ENCODE results near the gene TEK.
"Not testable (repeated sequence)": the region's sequence is repeated elsewhere in the genome, so short reads cannot be mapped to it uniquely, and the experiment has no call there.

The TEK gene

GRCh38 chr9:27209034-27209433 is 100.0 kb downstream of the TEK start:
- Histone ChIP-seq H3K4me1 (no peaks in the 10 kb centered on the region), H3K27ac (no peak overlapping the region), H3K4me3 (ENCODE audit: low read depth, low read length) (no peak overlapping the region), H3K9me3 (ENCODE audit: control insufficient read depth, low read length) (no peaks in the 10 kb centered on the region), H3K79me2 (no peaks in the 10 kb centered on the region), H3K27me3 (ENCODE audit: control insufficient read depth, insufficient read depth, low read length) (no peaks in the 10 kb centered on the region), H3K9ac (no peak overlapping the region), H2AFZ (no peak overlapping the region), H3K36me3 (ENCODE audit: control insufficient read depth, insufficient read depth, low read length) (no peaks in the 10 kb centered on the region), H3K4me2 (ENCODE audit: low read length) (no peak overlapping the region)
- TF ChIP-seq, protein P1, sequence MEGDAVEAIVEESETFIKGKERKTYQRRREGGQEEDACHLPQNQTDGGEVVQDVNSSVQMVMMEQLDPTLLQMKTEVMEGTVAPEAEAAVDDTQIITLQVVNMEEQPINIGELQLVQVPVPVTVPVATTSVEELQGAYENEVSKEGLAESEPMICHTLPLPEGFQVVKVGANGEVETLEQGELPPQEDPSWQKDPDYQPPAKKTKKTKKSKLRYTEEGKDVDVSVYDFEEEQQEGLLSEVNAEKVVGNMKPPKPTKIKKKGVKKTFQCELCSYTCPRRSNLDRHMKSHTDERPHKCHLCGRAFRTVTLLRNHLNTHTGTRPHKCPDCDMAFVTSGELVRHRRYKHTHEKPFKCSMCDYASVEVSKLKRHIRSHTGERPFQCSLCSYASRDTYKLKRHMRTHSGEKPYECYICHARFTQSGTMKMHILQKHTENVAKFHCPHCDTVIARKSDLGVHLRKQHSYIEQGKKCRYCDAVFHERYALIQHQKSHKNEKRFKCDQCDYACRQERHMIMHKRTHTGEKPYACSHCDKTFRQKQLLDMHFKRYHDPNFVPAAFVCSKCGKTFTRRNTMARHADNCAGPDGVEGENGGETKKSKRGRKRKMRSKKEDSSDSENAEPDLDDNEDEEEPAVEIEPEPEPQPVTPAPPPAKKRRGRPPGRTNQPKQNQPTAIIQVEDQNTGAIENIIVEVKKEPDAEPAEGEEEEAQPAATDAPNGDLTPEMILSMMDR (IDR thresholded peaks at IDR 0.05), result no peak

GRCh38 chr9:27210588-27210987 is 101.6 kb downstream of the TEK start:
- no peaks in the 10 kb centered on the region for H3K36me3 ChIP-seq (ENCODE audit: control insufficient read depth, insufficient read depth, low read length)
- H3K4me3 ChIP-seq (ENCODE audit: low read depth, low read length), result no peak overlapping the region
- H3K79me2 ChIP-seq, result no peaks in the 10 kb centered on the region
- H3K27me3 ChIP-seq (ENCODE audit: control insufficient read depth, insufficient read depth, low read length), result no peaks in the 10 kb centered on the region
- no peak overlapping the region for H2AFZ ChIP-seq
- H3K27ac ChIP-seq, result no peak overlapping the region
- no peaks in the 10 kb centered on the region for H3K9me3 ChIP-seq (ENCODE audit: control insufficient read depth, low read length)
- H3K9ac ChIP-seq, result no peak overlapping the region
- TF ChIP-seq, protein P1 (IDR thresholded peaks at IDR 0.05), result no peak
- no peaks in the 10 kb centered on the region for H3K4me1 ChIP-seq
- H3K4me2 ChIP-seq (ENCODE audit: low read length), result no peak overlapping the region

GRCh38 chr9:27212191-27212590 is 103.2 kb downstream of the TEK start:
- H3K79me2 ChIP-seq, result no peaks in the 10 kb centered on the region
- H3K4me3 ChIP-seq (ENCODE audit: low read depth, low read length), result no peak overlapping the region
- TF ChIP-seq, protein P1 (IDR thresholded peaks at IDR 0.05), result no peak
- H2AFZ ChIP-seq, result no peak overlapping the region
- no peaks in the 10 kb centered on the region for H3K9me3 ChIP-seq (ENCODE audit: control insufficient read depth, low read length)
- H3K4me2 ChIP-seq (ENCODE audit: low read length), result no peak overlapping the region
- H3K27ac ChIP-seq, result no peak overlapping the region
- H3K36me3 ChIP-seq (ENCODE audit: control insufficient read depth, insufficient read depth, low read length), result no peaks in the 10 kb centered on the region
- H3K27me3 ChIP-seq (ENCODE audit: control insufficient read depth, insufficient read depth, low read length), result no peaks in the 10 kb centered on the region
- no peaks in the 10 kb centered on the region for H3K4me1 ChIP-seq
- H3K9ac ChIP-seq, result no peak overlapping the region

GRCh38 chr9:27212621-27213020 is 103.6 kb downstream of the TEK start:
- Histone ChIP-seq H3K4me1 (no peaks in the 10 kb centered on the region), H3K79me2 (no peaks in the 10 kb centered on the region), H3K27me3 (ENCODE audit: control insufficient read depth, insufficient read depth, low read length) (no peaks in the 10 kb centered on the region), H3K36me3 (ENCODE audit: control insufficient read depth, insufficient read depth, low read length) (no peaks in the 10 kb centered on the region), H3K27ac (no peak overlapping the region), H3K4me2 (ENCODE audit: low read length) (no peak overlapping the region), H2AFZ (no peak overlapping the region), H3K9ac (no peak overlapping the region), H3K4me3 (ENCODE audit: low read depth, low read length) (no peak overlapping the region), H3K9me3 (ENCODE audit: control insufficient read depth, low read length) (no peaks in the 10 kb centered on the region)
- TF ChIP-seq, protein P1 (IDR thresholded peaks at IDR 0.05), result no peak

DNA sequence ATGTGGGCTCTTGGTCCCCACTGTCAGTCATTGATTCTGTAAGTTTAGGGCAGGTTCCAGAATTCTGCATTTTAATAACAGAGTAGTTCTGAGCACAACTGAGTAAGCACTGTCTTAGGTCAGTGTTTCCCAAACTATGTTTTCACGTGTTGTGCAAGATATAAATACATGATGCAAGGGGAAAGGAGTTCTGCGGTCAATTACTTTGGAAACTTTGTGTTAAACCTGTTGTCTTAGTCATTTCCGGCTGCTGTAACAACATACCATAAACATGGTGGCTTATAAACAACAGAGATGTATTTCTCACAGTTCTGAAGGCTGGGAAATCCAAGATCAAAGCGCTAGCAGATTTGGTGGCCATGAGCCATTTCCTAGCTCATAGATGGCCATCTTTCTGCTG is 118.2 kb downstream of the TEK start:
- H3K27ac ChIP-seq, result no peak overlapping the region
- H3K4me2 ChIP-seq (ENCODE audit: low read length), result no peak overlapping the region
- no peak overlapping the region for H3K9ac ChIP-seq
- H3K36me3 ChIP-seq (ENCODE audit: control insufficient read depth, insufficient read depth, low read length), result no peaks in the 10 kb centered on the region
- no peaks in the 10 kb centered on the region for H3K9me3 ChIP-seq (ENCODE audit: control insufficient read depth, low read length)
- H3K27me3 ChIP-seq (ENCODE audit: control insufficient read depth, insufficient read depth, low read length), result no peaks in the 10 kb centered on the region
- TF ChIP-seq, protein P1 (IDR thresholded peaks at IDR 0.05), result no peak
- no peak overlapping the region for H2AFZ ChIP-seq
- H3K79me2 ChIP-seq, result no peaks in the 10 kb centered on the region
- H3K4me1 ChIP-seq, result no peaks in the 10 kb centered on the region
- no peak overlapping the region for H3K4me3 ChIP-seq (ENCODE audit: low read depth, low read length)

GRCh38 chr9:27239648-27240047 is 130.6 kb downstream of the TEK start:
- H3K4me1 ChIP-seq; H3K27me3 ChIP-seq (ENCODE audit: control insufficient read depth, insufficient read depth, low read length); H3K4me3 ChIP-seq (ENCODE audit: low read depth, low read length); H3K9ac ChIP-seq; H3K27ac ChIP-seq; H3K36me3 ChIP-seq (ENCODE audit: control insufficient read depth, insufficient read depth, low read length); H2AFZ ChIP-seq; H3K9me3 ChIP-seq (ENCODE audit: control insufficient read depth, low read length); H3K4me2 ChIP-seq (ENCODE audit: low read length); H3K79me2 ChIP-seq: not testable (repeated sequence)
